ENCODE results near the gene ANKMY1. TPM values are rescaled to one million over a fixed set of nuclear protein-coding genes. Genes with fewer than 3 reads are reported as not detected.
"Not testable (repeated sequence)": the region's sequence is repeated elsewhere in the genome, so short reads cannot be mapped to it uniquely, and the experiment has no call there.

The ANKMY1 gene
- polyA plus RNA-seq, 12 donors = 6.0 to 14.1 (median 8.3) TPM; not detected in 1

DNA sequence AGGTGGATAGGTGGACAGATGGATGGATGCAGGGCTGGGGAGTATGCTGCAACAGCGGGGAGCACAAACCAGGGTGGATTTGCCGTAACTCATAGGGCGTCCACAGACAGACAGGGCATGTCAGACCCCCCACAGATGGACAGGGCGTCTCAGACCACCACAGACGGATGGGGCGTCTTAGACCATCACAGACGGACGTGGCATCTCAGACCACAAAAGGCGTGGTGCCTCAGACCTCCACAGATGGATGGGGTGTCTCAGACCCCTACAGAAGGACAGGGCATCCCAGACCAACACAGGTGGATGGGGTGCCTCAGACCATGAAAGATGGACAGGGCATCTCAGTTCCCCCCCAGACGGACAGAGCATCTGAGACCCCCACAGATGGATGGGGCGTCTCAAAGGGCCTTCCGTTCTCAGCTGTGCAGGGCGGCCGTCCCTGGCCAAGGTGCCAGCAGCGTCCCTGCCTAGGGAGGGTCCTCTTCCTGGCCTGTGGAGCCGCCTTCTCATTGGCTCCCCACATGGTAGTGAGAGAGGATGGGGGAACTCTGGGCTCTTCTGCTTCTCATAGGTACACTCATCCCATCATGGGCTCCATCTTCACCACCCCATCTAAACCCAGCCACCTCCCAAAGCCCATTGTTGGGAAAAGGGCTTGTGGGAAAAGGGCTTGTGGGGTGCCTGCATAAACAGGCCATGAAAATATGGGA is 2.1 kb downstream of the ANKMY1 start:
- DNase-seq = no peak

GRCh38 chr2:240554767-240555493 is 2.9 kb downstream of the ANKMY1 start:
- DNase-seq = no peak

DNA sequence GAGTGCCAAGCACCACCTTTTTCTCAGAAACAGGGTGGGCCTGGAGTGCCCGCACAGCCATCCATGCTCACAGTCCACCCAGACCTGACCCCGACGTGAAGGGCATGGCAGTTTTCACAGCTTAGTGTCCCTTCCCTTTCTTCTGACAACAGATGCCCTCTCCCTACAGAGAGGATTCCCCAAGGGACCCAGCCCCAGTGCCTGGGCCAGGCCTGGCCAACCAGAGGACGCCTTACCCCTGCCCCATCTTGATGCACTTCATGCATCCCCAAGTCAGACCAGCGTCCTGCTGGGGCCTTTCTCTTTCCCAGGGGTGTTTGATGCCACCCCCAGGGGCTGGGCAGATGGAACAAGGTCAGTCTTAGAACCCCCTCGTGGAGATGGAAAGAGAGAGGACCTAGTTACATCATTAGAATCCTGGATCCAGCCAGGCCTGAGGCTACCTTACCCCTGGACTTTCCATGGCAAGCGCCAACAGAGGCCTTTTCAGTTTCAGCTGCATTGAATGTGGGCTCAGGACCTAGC is 3.8 kb downstream of the ANKMY1 start:
- no peak for DNase-seq

DNA sequence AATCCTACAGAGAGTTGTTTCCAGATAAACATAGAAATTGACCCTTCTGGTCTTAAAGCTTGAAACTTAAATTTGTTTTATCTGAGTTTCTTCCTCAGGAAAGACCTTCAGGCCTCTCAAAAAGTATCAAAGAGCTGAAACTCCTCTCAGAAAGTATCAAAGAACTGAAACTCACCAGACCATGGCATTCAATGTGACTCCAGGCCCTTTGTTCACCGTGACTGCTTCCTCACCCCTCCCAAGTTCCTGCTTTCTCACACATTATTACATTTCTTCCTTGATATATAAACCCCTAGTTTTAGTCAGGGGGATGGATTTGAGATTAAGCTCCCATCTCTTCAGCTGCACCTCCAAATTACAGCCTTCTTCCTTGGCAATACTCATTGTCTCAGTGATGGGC is 6.0 kb downstream of the ANKMY1 start:
- no peak for DNase-seq

DNA sequence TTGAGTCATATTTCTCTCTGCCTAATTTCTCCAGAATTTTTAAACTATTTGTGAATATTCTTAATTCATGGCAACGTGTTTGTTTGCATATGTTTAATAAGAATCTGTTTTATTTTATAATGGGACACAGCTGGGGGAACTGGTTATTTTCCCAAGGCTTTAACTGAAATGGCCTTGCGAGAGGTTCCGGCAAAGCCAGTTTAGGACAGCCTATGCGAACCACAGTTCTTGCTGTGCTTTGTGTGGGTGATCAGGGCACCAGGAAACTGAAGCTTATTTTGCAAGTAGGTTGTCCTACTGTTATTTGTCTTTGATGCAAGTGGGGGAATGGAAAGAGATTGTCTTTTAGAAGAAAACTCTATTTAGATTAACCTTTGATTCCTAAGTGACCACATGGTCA is 6.5 kb downstream of the ANKMY1 start:
- DNase-seq = no peak

GRCh38 chr2:240539906-240540305 is 17.9 kb downstream of the ANKMY1 start:
- DNase-seq = no peak

- not testable (repeated sequence) for DNase-seq
Measured at GRCh38 chr2:240539101-240539500, 18.7 kb downstream of the ANKMY1 start.

DNA sequence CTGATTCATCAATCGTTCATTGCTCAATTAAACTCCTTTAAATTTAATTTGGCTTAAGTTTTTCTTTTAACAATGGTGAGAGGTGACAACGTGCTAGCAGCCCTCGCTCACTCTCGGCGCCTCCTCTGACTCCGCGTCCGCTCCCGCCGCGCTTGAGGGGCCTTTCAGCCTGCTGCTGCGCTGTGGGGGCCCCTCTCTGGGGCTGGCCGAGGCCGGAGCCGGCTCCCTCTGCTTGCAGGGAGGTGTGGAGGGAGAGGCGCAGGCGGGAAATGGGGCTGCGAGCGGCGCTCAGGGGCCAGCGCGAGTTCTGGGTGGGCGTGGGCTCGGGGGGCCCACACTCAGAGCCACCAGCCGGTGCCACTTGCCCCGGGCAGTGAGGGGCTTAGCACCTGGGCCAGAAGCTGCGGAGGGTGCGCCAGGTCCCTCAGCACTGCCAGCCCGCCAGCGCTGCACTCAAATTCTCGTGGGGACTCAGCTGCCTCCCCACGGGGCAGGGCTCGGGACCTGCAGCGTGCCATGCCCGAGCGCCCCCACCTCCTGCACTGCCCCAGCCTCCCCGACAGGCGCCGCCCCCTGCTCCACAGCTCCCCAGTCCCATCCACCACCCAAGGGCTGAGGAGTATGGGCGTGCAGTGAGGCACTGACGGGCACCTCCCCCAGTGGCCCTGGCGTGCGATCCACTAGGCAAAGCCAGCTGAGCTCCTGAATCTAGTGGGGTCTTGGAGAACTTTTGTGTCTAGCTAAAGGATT is 19.6 kb downstream of the ANKMY1 start:
- DNase-seq = no peak

DNA sequence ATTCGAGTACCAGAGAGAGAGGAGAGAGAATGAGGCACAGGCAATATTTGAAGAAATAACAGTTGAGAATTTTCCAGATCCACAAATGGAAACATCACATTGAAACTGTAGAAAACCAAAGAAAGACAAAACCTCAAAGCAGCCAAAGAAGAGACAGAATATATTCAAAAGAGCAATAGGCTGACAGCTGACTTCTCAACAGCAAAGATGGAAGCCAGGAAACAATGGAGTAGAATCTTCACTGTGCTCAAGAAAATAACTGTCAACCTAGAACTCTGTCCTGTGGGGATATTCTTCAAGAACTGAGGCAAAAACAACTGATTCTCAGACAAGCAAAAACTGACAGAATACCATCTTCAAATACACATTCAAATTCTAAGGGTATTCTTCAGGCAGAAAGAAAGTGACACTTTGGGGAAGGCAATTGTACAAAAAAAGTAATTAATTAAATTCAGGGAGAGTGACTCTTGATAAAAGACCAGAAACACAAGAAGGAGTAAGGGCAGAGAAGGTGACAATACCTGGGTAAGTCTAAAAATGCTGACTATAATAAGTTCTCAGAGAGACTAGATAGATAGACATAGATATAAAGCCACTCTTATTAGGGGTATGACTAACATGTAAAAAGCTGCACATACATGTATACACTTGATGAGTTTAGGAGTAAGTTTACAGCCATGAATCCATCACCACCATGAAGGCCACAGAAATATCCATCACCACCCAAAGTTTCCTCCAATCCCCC is 25.6 kb downstream of the ANKMY1 start:
- no peak for DNase-seq

DNA sequence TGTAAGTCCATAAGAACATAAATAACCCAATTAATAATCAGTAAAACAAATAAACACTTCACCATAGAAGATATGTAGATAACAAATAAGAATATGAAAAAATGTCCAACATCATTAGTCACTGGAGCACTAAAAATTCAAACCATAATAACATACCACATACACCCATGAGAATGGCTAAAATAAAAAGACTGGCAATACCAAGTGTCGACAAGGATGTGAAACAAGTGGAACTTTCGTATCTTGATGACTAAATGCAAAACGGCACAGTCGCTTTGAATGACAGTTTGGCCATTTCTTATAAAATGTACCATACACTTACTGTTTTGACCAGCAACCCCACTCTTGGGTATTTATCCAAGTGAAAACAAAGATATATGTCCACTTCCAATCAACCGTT is 26.8 kb downstream of the ANKMY1 start:
- no peak for DNase-seq

DNA sequence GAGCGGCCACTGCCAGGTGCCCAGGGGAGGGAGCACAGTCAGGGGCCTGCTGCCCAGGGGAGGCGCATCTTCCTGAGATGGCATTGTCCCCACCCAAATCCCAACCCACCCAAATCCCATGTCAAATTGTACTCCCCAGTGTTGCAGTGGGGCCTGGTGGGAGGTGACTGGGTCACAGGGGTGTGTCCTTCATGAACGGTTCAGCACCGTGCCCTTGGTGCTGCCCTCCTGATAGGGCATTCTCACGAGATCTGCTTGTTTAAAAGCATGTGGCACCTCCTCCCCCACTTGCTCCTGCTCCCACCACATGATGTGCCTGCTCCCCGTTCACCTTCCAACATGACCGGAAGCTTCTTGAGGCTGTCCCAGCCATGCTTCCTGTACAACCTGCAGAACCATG is 27.6 kb downstream of the ANKMY1 start:
- DNase-seq = no peak

DNA sequence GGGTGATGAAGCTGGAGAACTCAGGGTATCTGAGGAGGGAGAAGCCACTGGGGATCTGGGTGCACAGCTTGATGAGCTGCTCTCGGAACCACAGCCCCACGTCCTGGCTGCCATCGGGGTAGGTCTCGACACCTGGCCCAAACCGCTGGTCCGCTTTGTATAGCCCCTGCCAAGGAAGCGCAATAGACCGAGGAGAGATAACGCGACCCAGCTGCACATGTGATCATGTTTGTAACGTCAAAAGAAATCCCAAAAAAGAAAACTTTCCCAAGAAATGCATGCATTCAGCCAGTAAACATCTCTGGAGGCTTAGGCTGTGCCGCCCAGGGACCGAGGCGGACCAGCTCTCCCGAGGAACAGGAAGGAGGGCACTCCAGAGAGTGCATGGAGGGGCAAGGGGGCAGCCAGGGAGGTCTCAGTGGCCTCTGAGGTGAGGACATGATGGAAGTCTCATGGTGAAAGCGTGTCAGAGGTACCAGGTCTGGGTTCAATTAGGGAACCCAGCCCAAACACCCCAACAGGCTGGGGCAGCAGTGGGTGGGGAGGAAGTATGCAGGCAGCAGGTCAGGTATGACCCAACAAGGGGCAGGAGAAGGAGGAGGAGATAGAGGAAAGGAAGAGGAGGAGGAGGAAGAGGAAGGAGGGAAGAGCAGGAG is 28.3 kb downstream of the ANKMY1 start:
- DNase-seq = no peak

DNA sequence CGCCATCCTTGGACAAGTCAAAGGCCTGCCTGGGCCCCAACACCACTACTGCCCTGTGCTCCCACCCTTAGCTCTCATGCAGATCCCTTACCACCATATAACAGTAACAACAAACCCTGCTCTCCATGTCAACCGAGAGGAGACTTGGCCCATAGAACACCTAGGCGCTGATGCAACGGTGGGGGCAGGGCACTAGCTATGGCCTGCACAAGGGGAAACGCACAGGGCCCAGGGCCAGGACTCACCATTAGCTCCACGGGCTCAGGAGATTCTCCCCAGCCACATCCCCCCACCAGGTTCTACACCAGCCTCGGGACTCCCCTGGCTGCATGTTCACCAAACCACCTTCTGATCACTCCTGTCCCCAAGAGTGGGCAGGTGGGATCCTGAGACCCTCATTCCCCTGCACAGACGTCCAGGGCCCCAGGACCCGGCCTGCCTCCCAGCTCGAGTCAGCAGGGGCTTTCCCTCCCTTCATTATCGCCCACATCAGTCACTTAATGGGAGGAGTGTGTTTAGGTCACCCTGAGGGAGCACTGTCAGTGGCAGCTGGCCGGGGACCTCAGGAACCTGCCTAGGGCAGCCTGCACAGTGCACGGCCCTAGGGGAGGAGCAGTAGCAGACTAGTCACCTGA is 29.3 kb downstream of the ANKMY1 start:
- DNase-seq = no peak

- DNase-seq = no peak
Measured at GRCh38 chr2:240527153-240527750, 30.5 kb downstream of the ANKMY1 start.

DNA sequence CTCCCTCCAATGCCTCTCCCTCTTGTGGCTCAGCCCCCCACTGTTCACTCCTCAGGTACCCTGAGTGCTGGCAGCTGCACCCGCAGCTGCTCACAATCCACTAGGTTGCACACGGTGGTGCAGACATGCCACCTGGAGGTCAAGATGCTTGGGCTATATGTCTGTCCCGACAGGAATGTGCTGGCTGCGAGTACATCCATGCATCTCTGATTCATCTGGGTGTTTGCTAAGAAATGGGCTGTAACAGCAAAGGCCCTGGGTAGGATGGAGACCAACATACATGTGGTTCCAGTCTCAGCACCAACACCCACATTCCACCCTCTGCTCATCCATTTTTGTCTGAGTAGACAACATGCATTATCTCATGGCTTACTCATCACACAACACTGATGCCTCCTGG is 31.3 kb downstream of the ANKMY1 start:
- DNase-seq = no peak

DNA sequence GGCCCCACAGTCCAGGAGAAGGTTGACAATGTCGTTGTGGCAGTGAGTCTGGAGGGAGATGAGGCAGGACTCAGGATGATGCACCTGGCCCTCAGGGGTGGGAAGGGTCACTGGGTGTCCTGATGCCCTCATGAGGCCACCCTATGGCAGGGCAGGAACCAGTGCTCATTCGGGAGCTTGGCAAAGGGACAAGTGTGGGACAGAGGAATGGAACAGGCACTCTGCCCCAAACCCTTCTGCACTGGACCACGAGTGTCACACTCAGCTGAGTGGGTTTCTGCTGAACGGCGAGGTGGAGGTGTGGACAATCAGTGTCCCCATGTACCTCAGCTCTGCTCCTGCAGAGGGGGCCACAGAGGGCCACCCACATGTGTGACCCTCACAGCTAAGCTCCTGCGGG is 32.0 kb downstream of the ANKMY1 start:
- DNase-seq = no peak

GRCh38 chr2:240524963-240525718 is 32.6 kb downstream of the ANKMY1 start:
- DNase-seq = no peak

DNA sequence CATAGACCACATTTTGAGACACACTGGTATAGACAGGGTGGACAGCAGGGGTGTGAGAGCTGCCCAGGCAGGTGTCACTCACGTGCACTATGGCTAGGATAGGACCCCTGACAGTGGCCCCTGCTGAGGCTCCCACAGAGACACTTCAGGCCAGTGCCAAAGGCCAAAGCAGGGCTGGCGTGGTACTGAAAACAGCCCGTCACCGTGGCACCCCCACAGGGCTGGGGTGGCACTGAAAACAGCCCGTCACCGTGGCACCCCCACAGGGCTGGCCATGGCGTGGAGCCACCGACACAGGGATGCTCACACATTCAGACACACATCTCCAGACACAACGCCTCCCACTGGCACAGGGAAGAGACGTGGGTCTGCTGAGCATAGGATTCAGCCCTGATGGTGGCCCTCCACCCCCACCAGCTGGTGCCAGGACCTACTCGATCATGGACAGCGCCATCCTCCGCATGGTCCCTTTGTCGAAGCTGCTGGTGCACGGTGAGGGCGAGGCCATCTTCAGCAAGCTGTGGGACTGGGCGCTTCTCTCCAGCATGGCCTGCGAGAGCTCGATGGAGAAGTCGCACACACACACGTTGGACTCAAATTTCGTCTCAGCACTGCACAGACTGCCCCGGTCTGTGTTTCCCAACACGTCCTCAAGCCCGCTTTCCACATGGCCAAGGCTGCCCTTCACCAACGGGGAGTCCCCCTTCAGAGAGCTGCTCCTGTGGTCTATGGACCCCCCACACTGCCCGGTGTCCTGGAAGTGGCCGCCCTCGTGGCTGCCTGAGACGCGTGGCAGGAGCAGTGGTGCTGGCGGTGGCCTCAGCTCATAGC is 34.1 kb downstream of the ANKMY1 start:
- DNase-seq = no peak

DNA sequence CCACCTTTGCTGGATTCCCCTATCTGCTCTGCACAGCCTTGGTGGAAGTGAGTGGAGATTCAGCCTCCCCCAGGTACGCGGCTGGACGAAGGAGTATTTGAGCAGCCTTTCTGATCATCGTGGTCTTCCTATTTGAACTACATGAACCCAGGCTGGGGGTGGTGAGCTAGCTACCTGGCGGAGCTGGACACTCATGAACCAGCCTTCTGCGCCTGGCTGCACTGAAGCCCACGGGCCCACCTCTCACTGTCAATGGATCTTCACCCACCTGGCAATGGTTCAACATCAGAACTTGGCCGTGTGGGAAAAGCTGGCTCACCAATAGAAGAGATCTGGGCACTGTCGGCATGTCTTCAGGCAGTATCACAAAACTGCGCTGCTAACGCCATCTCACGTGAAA is 35.4 kb downstream of the ANKMY1 start:
- DNase-seq = no peak
